ENCODE data around the gene DPEP2. TPM values are rescaled to one million over a fixed set of nuclear protein-coding genes. Genes with fewer than 3 reads are reported as not detected.

The DPEP2 gene
- total RNA-seq, 4 donors from 2014 or later: 0.26 to 0.38 TPM; not detected in 2

DNA sequence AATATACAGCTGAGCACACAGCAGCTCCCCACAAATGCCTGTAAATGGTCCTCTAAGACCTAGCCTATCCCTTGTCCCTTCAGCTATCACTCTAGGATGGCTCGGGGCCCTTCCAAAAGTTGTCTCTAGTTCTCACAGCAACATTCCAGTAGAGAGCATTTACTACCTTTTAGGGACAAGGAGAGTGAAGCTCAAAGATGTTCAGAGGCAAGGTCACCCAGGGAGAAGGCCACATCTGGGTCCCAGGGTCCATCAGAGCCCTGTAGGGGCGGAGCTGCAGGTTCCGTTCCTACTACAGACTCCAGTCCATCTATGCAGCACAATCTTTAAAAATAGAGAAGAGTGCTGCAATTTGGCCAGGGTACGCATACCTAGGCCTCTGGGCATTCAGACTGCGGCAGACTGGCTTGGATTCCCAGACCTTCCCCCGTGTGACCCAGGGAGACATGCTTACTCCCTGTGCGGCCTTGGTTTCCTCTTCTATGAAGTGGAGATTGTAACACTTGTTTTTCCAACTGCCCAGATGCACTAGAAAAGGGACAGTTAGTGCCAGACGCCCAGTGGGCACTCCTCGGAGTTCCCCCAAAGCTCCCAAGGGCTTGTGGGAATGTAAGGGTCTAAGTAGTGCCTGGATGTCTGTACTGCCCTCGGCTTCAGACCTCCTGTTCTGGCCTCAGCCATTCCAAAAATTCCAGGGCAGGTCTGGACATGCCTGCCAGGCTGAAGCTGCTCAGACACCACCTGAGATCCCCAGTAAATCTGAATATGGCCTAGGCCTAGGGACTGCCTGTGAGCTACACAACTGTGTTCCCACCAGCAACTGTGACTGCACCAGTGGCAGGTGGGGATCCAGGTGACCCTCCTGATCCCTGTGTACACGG, 33.4 kb downstream of the DPEP2 start:
- intact Hi-C loops (cut with DNase I; ENCODE audit: low total_unique reads) (loop anchor here (2.0 kb wide), 1 partner anchor 21 kb away; no protein-coding TSS in a partner anchor), in situ Hi-C loops (cut with MboI; ENCODE audit: low sequenced_read_pairs in 4 of 4) (no loop called here)
- H3K36me3 ChIP-seq: no peaks in the 10 kb centered on the region
- H3K27me3 ChIP-seq: no peaks in the 10 kb centered on the region
- peak overlapping the region; percentile 87 to 95 (median 89) for H3K27ac ChIP-seq
- peak in 1 of 2 donors; percentile 64 for DNase-seq
- H3K9me3 ChIP-seq: no peaks in the 10 kb centered on the region
- H3K4me1 ChIP-seq: peaks cover 69 to 71% of the 10 kb centered on the region in 2 donors
- TF ChIP-seq POLR2A (IDR thresholded peaks at IDR 0.05) (no peak), CTCF (IDR thresholded peaks at IDR 0.05 in 4 of 5, conservative IDR thresholded peaks at IDR 0.05 in 1 of 5) (no peak)
- peak overlapping the region in 3 of 4 donors; percentile 69 to 80 (median 80) for H3K4me3 ChIP-seq
- peak; percentile 19 to 33 for ATAC-seq

- in situ Hi-C loops (cut with MboI; ENCODE audit: low sequenced_read_pairs in 4 of 4): no loop called here
- no peak for ATAC-seq
- H3K4me1 ChIP-seq: peaks cover 82 to 84% of the 10 kb centered on the region in 2 donors
These were observed 34.7 kb downstream of the DPEP2 start for GRCh38 chr16:67964477-67965131.

GRCh38 chr16:67963662-67964321, 35.5 kb downstream of the DPEP2 start:
- Histone ChIP-seq H3K9me3 (no peaks in the 10 kb centered on the region), H3K27me3 (no peaks in the 10 kb centered on the region), H3K36me3 (no peaks in the 10 kb centered on the region), H3K4me3 (peak overlapping the region in 2 of 4 donors; percentile 5 to 11), H3K4me1 (peaks cover 90 to 91% of the 10 kb centered on the region in 2 donors), H3K27ac (peak overlapping the region; percentile 87 to 95 (median 89))
- ATAC-seq (peak in 1 of 2 donors; percentile 4), DNase-seq (peak in 1 of 2 donors; percentile 64)
- intact Hi-C loops (cut with DNase I; ENCODE audit: low total_unique reads): no loop called here
- in situ Hi-C loops (cut with MboI; ENCODE audit: low sequenced_read_pairs in 4 of 4): no loop called here
- TF ChIP-seq POLR2A (IDR thresholded peaks at IDR 0.05) (no peak), CTCF (IDR thresholded peaks at IDR 0.05 in 4 of 5, conservative IDR thresholded peaks at IDR 0.05 in 1 of 5) (no peak)

More at GRCh38 chr16:67964477-67965131, 34.7 kb downstream of the DPEP2 start:
- intact Hi-C loops (cut with DNase I; ENCODE audit: low total_unique reads): no loop called here
- Histone ChIP-seq H3K27ac (peak overlapping the region; percentile 87 to 95 (median 89)), H3K4me3 (peak overlapping the region in 1 of 4 donors; percentile 5), H3K9me3 (no peaks in the 10 kb centered on the region), H3K36me3 (no peaks in the 10 kb centered on the region), H3K27me3 (no peaks in the 10 kb centered on the region)
- no peak for DNase-seq
- TF ChIP-seq CTCF (IDR thresholded peaks at IDR 0.05 in 4 of 5, conservative IDR thresholded peaks at IDR 0.05 in 1 of 5) (no peak), POLR2A (IDR thresholded peaks at IDR 0.05) (no peak)

GRCh38 chr16:67963292-67963661, 36.0 kb downstream of the DPEP2 start:
- H3K27ac ChIP-seq: peak overlapping the region; percentile 87 to 95 (median 89)
- TF ChIP-seq POLR2A (IDR thresholded peaks at IDR 0.05) (no peak), CTCF (IDR thresholded peaks at IDR 0.05 in 4 of 5, conservative IDR thresholded peaks at IDR 0.05 in 1 of 5) (no peak)
- no peak overlapping the region for H3K4me3 ChIP-seq
- ATAC-seq: no peak
- H3K27me3 ChIP-seq: no peaks in the 10 kb centered on the region
- no peak for DNase-seq
- intact Hi-C loops (cut with DNase I; ENCODE audit: low total_unique reads): no loop called here
- no peaks in the 10 kb centered on the region for H3K9me3 ChIP-seq
- H3K36me3 ChIP-seq: no peaks in the 10 kb centered on the region
- peaks cover 93 to 96% of the 10 kb centered on the region in 2 donors for H3K4me1 ChIP-seq
- in situ Hi-C loops (cut with MboI; ENCODE audit: low sequenced_read_pairs in 4 of 4): no loop called here
